Fibroblast of lung (primary cell): Measurements from ENCODE around the gene TMEM184A.

Source experiments
- EZH2 ChIP-seq: IDR thresholded peaks from 2 replicates; pipeline ENCODE4 v1.5.1; 2012; ENCODE audit warnings: low read length, control low read depth, mild to moderate bottlenecking; ENCODE audit errors: missing control alignments
- TF ChIP-seq, protein P1 (sequence below), 2 donors: IDR thresholded peaks in 1 of 2; conservative IDR thresholded peaks in 1 of 2; 1 replicate in 1 of 2; 2 replicates in 1 of 2; pipeline ENCODE4 v1.5.1; 2011 to 2012; ENCODE audit warnings: low read length in 2 of 2, control low read depth in 1 of 2, inconsistent platforms in 1 of 2, low read depth in 1 of 2, mild to moderate bottlenecking in 1 of 2

DNA sequence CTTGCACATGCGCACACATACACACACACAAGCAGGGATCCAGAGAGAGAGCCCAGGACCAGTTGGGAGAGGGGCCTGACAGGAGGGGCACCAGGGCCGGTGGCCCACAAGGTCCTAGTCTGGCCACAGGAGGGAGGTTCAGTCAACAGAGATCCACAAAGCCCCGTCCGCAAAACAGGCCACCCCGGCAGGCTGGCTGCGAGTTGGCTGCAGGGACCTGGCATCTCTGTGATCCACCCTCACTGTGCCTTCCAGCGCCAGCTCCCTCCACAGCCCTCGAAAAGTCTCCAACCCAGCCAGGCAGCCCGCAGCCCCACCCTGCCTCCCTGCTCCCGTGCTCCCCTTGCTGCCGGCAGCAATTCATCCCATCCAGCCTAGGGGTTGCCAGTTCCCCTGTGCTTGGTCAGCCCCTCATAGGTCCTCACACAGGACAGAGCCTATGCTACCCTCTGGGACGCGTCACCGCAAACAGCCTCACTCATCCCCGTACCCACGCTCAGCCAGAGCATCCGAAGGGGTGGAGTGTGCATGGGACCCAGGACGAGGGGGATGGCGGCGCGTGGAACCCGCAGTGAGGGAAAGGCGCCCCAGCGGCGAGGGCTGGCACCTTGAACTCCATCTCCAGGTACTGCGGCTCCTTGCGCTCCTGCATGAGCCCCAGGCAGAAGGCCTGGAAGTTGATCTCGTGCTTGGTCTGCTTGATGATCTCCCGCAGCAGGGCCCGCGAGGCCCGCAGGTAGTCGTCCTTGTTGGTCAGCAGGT, 59.3 kb downstream of the TMEM184A start:
- TF ChIP-seq, protein P1, sequence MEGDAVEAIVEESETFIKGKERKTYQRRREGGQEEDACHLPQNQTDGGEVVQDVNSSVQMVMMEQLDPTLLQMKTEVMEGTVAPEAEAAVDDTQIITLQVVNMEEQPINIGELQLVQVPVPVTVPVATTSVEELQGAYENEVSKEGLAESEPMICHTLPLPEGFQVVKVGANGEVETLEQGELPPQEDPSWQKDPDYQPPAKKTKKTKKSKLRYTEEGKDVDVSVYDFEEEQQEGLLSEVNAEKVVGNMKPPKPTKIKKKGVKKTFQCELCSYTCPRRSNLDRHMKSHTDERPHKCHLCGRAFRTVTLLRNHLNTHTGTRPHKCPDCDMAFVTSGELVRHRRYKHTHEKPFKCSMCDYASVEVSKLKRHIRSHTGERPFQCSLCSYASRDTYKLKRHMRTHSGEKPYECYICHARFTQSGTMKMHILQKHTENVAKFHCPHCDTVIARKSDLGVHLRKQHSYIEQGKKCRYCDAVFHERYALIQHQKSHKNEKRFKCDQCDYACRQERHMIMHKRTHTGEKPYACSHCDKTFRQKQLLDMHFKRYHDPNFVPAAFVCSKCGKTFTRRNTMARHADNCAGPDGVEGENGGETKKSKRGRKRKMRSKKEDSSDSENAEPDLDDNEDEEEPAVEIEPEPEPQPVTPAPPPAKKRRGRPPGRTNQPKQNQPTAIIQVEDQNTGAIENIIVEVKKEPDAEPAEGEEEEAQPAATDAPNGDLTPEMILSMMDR (conservative IDR thresholded peaks at IDR 0.05 in 1 of 2, IDR thresholded peaks at IDR 0.05 in 1 of 2; ENCODE audit: low read depth in 1 of 2, low read length in 2 of 2): no peak
- TF ChIP-seq EZH2: no peak
